ENCODE results near the gene FGF23. TPM values are rescaled to one million over a fixed set of nuclear protein-coding genes. Genes with fewer than 3 reads are reported as not detected.

Gene FGF23
- total RNA-seq, 4 donors from 2014 or later: not detected

- Histone ChIP-seq H3K27me3 (no peaks in the 10 kb centered on the region), H3K4me3 (no peak overlapping the region), H3K9me3 (no peaks in the 10 kb centered on the region), H3K36me3 (no peaks in the 10 kb centered on the region), H3K4me1 (no peaks in the 10 kb centered on the region), H3K27ac (no peak overlapping the region)
- TF ChIP-seq CTCF (IDR thresholded peaks at IDR 0.05) (no peak), POLR2A (IDR thresholded peaks at IDR 0.05) (no peak)
- no peak for DNase-seq
Observed at GRCh38 chr12:4386801-4387200, 7.3 kb upstream of the FGF23 start.

- Histone ChIP-seq H3K27me3 (no peaks in the 10 kb centered on the region), H3K36me3 (no peaks in the 10 kb centered on the region), H3K9me3 (no peaks in the 10 kb centered on the region), H3K4me1 (no peaks in the 10 kb centered on the region), H3K4me3 (no peak overlapping the region), H3K27ac (no peak overlapping the region)
- DNase-seq: no peak
- TF ChIP-seq POLR2A (IDR thresholded peaks at IDR 0.05) (no peak), CTCF (IDR thresholded peaks at IDR 0.05) (no peak)
Observed at GRCh38 chr12:4383304-4383865, 3.9 kb upstream of the FGF23 start.

- Histone ChIP-seq H3K9me3 (no peaks in the 10 kb centered on the region), H3K4me1 (no peaks in the 10 kb centered on the region), H3K36me3 (no peaks in the 10 kb centered on the region), H3K27ac (no peak overlapping the region), H3K27me3 (no peaks in the 10 kb centered on the region), H3K4me3 (no peak overlapping the region)
- TF ChIP-seq POLR2A (IDR thresholded peaks at IDR 0.05) (no peak), CTCF (IDR thresholded peaks at IDR 0.05) (no peak)
- no peak for DNase-seq
Observed at GRCh38 chr12:4380332-4380731, 820 bp upstream of the FGF23 start.

GRCh38 chr12:4378772-4379171 lies 740 bp downstream of the FGF23 start:
- no peaks in the 10 kb centered on the region for H3K27me3 ChIP-seq
- no peaks in the 10 kb centered on the region for H3K4me1 ChIP-seq
- H3K27ac ChIP-seq: no peak overlapping the region
- no peaks in the 10 kb centered on the region for H3K36me3 ChIP-seq
- H3K4me3 ChIP-seq: no peak overlapping the region
- no peak for DNase-seq
- H3K9me3 ChIP-seq: no peaks in the 10 kb centered on the region
- no peak for TF ChIP-seq POLR2A (IDR thresholded peaks at IDR 0.05)
- no peak for TF ChIP-seq CTCF (IDR thresholded peaks at IDR 0.05)

GRCh38 chr12:4375449-4375848 lies 4.1 kb downstream of the FGF23 start:
- no peaks in the 10 kb centered on the region for H3K4me1 ChIP-seq
- H3K27me3 ChIP-seq: no peaks in the 10 kb centered on the region
- TF ChIP-seq POLR2A (IDR thresholded peaks at IDR 0.05) (no peak), CTCF (IDR thresholded peaks at IDR 0.05) (no peak)
- no peak for DNase-seq
- no peak overlapping the region for H3K27ac ChIP-seq
- H3K36me3 ChIP-seq: no peaks in the 10 kb centered on the region
- no peaks in the 10 kb centered on the region for H3K9me3 ChIP-seq
- H3K4me3 ChIP-seq: no peak overlapping the region

- TF ChIP-seq CTCF (IDR thresholded peaks at IDR 0.05) (no peak), POLR2A (IDR thresholded peaks at IDR 0.05) (no peak)
- no peak overlapping the region for H3K4me3 ChIP-seq
- DNase-seq: no peak
- H3K27ac ChIP-seq: no peak overlapping the region
- no peaks in the 10 kb centered on the region for H3K9me3 ChIP-seq
- no peaks in the 10 kb centered on the region for H3K27me3 ChIP-seq
- no peaks in the 10 kb centered on the region for H3K4me1 ChIP-seq
- H3K36me3 ChIP-seq: no peaks in the 10 kb centered on the region
Observed at GRCh38 chr12:4372653-4373052, 6.9 kb downstream of the FGF23 start.
